Dedifferentiated amniotic fluid mesenchymal stem cell (primary cell): Measurements from ENCODE around the gene AFAP1.

ENCODE experiments used
- DNase-seq: peaks from one replicate; pipeline ENCODE4 v3.0.0-alpha.2; 2016; ENCODE audit errors: extremely low spot score

The AFAP1 gene

DNA sequence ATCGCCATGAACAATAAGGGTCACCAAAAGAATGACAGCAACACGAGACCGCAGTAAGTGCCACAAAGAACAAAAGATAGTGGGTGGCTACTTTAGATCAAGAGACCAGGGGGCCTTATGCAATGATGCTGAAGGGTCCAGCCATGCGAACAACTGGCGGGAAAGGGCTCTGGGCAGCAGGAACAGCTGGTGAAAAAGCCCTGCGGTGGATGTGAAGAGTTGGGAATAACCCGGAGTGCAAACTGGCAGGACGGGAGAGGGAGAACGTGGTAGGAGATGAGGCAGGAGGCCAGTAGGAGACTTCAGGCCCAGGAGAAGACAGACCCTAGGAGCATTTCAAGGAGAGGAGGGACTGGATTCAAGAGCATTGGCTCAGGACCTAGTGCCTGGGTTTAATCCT is 120.2 kb downstream of the AFAP1 start:
- DNase-seq: no peak

DNA sequence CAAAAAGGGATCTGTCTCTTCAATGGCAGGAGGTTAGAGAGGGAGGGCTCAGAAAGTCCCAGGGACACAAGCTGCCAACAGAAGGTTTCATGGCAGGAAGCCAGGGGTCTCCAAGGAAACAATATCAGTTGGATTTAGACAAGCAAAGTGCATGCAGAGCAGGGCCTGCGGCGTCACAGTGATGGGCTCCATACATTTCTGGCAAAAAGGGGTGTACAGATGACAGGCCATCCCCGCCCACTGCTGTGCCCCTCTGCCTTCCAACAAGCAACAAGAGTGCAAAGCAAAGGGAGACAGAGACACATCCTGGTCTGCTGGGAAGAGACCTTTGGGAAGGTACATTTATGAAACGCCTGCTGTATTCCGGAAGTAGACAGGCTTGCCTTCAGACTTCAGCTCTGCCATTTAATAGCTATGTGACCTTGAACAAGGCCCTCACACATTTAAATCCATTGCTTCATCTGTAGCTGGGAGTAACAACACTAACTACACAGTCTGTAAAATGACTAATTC is 121.2 kb downstream of the AFAP1 start:
- DNase-seq: no peak

DNA sequence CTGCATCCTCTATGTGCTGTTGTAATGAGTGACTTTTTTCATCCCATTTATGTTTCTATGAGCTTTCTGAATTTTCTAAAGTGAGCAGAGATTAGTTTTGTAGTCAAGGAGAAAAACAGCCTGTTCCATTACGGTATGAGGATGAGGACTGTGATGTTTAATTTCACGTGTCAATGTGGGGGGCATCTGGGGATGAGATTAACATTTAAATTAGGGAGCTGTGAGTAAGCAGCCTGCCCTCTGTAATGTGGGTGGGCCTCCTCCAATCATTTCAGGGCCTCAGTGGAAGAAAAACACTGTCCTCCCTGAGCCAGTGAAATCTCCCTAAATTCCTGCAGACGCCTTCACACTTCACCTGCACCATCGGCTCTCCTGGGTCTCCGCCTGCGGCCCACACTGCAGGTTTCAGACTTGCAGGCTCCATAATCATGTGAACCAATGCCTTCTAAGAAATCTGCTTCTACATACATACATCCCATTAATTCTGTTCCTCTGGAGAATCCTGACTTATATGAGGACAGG is 121.7 kb downstream of the AFAP1 start:
- DNase-seq: no peak

DNA sequence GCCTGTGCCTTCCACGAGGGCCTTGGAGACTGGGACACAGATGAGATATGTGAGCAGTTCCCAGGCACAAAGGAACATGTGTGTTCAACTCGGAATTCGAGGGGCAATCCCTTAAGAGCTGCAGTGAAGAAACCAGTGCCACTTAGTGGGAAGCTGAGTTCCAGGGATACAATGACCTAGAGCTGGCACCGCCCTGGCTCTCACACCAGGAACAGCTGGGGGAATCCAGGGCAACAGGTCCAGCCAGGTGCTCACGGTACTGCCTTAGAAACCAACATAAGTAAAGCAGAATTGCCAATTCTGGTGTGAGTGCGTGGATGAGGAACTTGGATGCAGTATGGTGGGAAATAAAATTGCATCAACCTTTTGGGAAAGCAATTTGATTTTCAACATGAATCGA is 122.9 kb downstream of the AFAP1 start:
- DNase-seq: no peak

DNA sequence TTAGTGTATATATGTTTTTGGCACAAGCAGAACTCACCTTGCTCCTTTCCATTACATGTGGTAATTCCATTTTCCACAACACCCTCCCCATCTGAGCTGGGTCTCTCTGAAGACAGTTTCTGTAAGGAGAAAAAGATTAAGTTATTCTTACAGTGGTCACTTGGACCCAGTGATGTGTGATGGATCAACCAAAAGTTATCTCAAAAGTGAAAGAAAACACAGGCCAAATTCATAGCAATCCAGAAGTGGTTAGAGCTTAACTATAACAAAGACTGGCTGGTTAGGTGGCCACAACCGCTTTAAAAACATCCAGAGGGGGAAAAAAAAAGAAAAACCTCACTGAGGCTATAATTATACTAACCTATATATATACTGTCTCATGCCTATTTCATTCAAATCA is 123.7 kb downstream of the AFAP1 start:
- DNase-seq: no peak

DNA sequence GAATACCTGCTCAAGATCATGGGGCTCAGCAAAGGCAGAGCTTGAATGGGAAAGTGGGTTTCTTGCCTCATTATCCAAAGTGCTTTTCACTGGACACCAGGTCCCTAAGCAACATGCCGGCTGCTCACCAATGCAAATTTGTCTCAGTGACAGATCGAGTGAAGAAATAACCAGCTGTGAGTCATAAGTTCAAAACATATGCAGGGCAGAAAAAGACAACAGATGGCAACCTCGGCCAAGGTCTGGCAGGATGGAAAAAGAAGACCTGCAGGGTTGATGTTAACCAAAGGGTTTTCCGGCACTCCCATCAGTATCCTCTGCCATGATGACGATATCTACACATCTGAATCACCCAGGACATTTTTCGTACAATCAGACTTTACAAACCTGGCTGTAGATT is 124.1 kb downstream of the AFAP1 start:
- DNase-seq: no peak

DNA sequence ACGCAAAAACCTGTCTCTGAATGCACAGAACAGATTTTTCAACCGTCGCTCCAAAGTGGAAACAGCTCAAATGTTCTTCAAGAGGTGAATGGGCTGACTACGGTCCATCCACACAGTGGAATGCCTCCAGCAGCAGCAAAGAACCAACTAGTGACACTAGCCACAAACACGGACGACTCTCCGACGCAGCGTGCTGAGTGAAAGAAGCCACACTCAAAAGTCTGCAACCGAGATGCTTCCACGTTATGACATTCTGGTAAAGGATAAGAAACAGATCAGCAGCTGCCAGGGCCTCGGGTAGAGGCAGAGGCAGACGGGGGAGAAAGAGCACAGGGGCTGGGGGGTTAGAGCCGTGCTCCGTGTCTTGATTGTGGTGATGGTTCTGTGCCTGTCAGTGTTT is 125.2 kb downstream of the AFAP1 start:
- DNase-seq: no peak

DNA sequence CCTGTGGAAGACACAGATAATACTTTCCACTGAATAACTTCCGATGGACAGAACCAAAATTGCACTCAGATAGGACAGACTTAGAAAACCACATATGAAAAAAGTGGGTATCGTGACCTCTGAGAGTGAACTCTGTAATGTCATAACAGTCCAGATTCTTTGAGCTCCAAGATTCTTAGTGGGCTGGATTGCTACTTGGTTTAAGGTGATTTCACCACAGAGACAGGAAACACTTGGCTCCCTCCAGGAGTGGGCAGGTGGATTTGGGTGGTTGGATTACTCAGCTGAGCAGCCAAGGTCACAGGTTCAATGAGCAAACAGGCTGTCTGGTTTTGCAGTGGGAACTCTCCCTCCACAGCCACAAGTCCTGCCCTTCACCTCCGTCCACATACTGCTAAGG is 126.0 kb downstream of the AFAP1 start:
- no peak for DNase-seq

DNA sequence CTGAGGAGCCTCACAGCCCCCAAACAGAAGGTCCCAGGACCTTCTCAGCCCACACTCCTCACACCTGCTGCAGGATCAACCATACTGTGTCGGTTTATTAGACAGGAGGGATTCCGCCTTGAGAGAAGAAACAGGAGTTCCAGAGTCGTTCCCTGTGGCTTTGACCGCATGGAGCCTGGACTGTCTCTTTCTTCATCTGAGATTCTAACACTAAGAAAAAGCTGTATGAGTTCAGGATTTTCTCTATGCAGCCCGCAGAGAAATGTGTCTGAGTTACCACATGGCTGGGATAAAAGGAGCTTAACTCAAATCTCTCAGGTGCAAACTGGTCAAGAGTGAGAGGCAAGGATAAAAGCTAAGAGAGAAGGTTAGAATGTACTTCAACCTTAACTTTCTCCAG is 126.7 kb downstream of the AFAP1 start:
- no peak for DNase-seq

DNA sequence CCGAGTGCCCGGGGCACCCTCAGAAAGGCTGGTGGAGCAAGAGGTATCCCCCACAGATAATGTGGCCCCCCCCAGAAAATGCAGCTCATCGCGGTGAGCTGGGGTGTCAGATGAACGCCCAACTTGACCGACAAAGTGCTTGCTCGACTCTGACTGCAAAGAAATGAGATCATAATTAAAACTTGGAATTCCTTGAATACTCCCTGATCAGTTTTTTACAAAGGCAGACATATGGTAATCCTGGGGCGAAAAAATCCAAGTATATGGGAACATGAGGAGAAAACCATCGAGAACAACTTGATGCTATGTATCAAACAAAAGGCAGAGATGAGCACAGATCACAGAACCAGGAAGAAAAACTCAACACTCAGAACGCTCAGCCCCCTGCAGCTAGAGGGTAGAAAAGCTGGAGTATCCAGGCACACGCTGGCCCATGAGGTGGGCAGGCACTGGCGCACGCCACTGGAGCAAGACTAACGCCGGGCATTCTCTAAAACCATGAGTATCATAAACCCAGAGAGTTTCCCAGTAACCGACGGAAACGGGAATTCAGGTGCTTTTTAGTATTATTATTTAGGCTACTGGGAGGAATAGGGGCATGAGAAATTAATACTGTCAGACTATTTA is 127.3 kb downstream of the AFAP1 start:
- peak; percentile 47 for DNase-seq

DNA sequence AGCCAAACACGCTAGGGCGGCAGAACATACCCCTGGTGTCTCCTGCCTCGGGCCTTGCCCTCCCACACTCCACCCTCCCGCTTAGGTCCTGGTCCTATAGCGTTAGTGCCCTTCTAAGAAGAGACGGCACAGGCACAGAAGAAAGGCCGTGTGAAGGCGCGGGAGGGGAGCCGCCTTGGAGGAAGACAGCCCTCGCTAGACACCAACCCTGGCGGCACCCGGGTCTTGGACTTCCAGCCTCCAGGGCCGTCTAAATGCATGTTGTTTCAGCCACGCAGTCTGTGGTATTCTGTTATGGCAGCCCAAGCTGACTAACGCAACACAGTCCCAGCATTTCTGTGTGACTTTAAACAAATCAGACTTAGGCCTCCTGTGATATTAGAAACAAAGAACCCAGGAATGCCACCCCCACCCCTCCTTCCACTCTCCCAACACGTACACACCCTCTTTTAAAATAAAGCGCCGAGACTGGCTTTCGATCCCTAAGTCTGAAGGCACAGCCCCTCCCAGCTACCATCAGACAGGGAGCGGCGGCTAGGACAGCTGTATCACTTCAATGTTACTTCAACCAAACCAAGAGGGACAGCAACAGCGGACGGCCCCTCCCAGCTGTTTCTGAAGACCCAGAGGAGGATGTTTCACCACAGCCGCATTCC is 128.0 kb downstream of the AFAP1 start:
- DNase-seq: peak; percentile 96

DNA sequence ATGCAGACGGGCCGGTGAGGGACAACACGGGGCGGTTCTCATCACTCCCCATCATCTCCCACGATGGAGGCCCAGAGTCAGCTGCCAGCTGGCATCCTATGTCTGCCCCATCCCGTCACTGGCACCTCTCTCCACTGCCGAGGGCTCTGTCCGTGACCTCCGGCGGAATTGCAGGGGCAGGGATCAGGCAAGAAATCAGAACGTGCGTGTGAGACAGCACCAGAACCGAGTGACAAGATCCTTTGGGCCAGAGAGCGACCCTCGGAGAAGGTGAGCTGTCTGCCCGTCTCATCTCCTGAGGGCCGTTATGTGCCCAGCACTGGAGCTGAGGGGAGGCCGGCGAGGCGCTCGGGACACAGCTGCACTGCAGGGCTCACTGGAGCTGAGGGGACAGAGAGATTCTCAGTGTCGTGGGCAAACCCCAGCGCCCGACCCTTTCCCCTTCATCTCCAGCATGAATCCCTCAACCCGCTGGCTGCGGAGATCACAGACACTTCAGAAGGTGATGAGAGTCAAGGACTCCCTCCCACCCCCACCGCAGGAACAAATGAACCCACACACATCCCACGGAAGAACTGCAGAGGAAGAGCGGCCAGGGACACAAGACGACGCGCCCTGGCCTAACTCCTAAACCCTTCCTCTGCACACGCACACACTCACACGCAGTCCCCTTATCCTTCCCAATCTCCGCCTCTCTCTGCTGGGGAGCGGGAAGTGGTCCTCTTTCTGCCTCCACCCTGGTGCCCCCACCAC is 128.7 kb downstream of the AFAP1 start:
- no peak for DNase-seq

DNA sequence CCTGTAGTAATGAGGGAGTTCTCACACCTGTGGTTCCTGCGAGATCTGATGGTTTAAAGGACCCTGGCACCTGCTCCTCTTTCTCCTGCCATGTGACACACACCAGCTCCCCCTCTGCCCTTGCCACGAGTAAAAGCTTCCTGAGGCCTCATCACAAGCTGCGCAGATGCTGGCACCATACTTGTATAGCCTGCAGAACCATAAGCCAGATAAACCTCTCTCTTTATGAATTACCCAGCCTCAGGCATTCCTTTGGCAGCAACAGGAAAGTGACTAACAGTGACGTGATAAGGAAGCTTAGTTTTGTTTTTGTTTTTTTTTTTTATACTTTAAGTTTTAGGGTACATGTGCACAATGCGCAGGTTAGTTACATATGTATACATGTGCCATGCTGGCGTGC is 130.9 kb downstream of the AFAP1 start:
- no peak for DNase-seq

DNA sequence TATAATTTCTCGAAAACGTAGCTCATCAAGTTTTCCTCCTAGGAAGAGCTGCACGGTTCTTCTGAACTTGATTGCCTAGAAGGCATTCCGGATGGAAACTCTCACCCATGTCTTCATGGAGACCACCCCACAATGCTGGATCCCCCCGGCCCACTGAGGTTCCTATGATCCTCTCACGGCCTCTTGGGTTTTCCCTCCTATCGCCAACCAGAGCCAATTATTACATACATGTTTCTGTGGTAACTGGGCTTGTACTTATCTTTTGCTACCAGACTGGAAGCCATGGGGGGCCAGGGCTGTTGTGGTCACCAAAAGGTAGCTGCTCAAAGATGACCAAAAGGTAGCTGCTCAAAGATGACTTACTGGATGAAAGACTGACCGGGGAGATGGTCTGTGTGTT is 131.5 kb downstream of the AFAP1 start:
- DNase-seq: no peak

DNA sequence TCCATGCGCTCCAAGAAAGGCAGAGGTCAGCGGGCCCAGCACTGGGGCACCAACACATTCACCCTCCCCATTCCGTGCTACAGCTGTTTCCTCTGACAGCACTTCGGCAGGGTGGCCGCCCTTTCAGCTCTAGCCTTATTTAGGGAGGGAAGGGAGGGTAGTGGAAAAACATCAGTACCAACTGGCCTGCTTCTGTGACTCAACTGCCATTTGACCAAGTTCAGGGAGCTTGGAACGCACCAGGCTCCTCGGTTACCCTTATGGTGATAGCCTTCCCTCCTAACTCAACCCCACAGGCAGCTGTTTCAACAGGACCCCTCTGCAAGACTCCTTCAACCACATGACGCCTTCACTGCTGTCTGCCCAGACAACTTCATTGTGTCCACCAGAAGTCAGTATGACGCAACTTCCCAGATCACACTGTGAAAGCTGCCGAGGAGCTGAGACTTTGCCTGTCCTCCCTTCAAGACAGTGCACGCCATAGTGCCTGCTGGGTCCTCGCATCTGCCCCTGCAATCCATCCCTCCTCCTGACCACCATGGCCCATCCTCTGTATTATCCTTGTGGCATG is 132.2 kb downstream of the AFAP1 start:
- no peak for DNase-seq

DNA sequence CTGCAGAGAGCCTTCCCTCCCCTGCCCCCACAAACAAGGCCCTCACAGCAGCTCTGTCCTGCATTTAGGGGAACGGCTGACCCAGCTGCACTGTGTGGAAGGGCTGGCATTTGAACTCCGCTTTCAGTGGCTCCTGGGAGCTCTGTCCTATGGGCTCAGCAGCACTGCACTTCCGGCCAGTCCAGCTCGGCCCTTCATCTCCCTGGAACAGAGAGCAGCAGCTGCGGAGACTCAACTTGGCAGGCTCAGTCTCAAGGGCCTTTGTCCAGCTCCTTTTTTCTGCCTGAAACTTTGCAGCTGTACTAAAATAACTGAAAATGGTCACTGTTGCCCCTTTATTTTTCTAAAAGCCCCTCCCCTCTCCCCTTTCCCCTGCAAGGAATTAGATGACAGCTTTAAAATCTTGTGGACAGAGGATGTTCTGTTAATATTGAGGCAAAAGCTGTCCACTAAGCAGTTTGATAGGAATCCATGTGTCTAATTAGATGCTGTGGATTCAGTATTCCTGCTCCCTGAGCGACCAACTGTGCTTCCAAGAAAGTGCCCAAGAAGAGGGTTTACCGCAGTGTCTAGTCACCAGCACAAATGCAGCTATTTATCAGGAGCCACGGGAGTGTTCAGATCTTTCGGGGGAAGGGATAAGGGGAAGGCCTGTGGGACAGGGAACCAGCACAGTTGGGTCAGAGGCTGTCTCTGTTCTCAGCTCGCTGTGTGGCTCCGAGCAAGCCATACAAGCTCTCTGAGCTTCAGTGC is 133.1 kb downstream of the AFAP1 start:
- no peak for DNase-seq

DNA sequence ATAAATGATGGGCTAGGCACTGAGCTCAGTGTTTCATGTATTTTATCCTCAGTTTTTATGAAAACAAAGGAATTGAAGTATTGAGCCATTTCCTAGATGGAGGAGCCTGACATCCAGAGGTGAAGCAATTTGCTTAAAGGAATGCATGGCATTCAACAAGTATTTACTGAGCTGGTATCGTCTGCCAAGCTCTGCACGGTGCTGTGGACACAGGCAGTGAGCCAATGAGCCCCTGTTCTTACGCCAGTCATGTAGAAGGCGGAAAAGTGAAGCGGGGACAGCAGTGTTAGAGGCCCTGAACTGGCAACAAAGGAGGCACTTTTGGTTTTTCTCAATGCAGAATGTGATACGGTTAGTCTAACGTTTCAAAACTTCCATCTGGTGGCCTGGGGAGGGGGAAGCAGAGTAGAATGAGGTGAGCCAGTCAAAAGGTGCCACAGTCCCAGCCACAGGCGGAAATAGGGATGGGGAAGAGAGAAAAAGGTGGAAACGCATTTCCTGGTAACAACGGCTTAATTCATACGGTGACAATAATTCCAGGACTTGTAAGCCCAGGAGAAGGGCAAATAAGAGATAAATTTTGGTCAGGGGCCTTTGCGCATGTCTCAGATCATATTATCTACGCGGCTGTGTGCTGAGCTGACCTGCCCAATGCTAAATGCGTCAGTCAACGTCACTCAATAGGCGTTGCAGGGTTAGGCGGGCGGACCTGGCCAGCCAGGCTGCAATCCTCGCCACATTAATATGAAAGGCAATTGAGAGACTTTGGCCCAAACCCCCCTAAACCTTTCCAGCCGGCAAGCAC is 133.9 kb downstream of the AFAP1 start:
- DNase-seq: peak; percentile 79

DNA sequence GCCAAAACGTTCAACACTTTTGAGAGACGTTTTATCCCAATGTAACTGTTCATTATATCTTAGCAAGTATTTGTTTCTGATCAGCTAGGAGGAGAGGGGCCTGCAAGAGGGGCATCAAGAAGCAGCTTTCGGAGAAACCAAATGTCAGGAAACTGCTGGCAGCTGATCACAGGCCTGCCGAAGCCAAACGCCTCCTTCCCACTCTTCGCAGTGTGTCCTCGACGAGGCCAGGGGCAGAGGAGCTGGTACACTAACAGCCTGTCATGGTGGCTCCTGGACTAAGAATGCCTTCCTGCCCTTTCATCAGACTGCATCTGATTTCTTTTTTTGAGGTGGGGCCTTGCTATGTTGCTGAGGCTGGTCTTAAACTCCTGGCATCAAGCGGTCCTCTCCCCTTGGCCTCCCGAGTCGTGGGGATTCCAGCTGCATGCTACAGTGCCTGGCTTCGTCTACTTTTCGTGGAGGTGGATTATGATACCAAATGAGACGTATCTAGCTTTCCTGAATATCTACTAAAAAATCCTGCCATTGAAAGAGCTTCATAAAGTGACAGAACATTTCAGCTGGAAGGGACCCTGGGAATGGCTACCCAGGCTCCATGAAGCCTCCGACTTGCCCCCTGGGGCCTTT is 134.8 kb downstream of the AFAP1 start:
- no peak for DNase-seq

DNA sequence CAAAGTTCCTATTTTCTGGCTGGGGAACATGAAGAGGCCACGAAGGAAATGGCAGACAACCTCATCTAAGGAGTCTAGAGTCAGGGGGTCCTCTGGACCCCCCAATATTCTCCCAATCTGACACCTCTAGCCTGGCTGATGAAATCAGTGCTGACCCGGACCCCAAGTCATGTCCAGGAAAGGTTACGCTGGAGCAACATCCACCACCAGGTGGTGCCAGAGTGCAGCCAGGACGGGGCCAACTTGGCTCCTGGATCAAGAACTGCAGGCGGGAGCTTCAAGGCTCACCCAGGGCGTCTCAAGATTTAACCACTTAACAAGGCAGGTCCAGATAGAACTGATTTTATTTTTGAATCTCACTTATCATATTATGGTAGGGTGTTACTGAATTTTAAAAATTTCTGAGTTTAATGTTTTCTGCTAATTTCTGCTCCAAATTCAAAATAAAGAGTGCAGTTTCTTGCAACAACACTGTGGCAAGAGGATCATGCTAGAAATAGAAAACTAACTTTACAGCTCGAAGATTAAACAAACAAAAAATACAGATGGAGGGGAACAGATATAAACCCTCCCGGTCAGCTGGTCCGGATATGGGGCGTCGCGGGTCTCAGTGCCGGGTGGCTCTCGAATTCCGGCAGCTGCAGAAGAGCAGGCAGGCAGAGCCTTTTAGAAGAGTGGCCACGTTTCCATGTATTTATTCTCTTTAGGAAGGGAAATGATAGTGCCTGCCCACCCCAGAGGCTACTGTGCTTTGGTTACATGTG is 135.5 kb downstream of the AFAP1 start:
- DNase-seq: peak; percentile 75

DNA sequence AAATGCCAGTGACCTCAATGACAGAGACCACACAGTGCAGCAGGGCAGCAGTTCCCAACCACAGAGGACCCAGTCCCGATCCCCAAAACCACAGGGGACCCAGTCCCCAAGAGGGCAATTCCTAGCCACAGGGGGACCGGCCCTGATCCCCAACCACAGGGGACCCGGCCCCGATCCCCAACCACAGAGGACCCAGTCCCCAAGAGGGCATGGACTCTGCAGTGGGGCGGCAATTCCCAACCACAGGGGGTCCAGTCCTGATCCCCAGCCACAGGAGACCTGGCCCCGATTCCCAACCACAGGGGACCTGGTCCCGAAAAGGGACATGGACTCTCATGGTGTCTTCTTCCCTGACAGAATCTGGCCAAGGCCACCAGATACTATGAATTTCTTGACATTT is 136.3 kb downstream of the AFAP1 start:
- DNase-seq: no peak
